Thymus (tissue), 11 donors: ENCODE data around the gene ARPC1A. TPM values are rescaled to one million over a fixed set of nuclear protein-coding genes. Genes with fewer than 3 reads are reported as not detected.
"Not testable (repeated sequence)": the region's sequence is repeated elsewhere in the genome, so short reads cannot be mapped to it uniquely, and the experiment has no call there.

Experiments used
- DNase-seq, 9 donors: peaks; one replicate each; pipeline ENCODE4 v3.0.0-alpha.2; 2013; ENCODE audit warnings: low spot score in 9 of 9, low read depth in 6 of 9, missing footprints in 1 of 9
- H3K27ac ChIP-seq, 2 donors: one replicate each; pipeline ENCODE4 v1.5.1; 2013; ENCODE audit warnings: control low read depth in 1 of 2, low read depth in 1 of 2, low read length in 1 of 2, mild to moderate bottlenecking in 1 of 2, moderate library complexity in 1 of 2
- H3K27me3 ChIP-seq, 2 donors: one replicate each; pipeline ENCODE4 v1.5.1; 2013; ENCODE audit warnings: low read length in 1 of 2; ENCODE audit not compliant: control insufficient read depth in 2 of 2, insufficient read depth in 1 of 2
- H3K36me3 ChIP-seq, 2 donors: one replicate each; pipeline ENCODE4 v1.5.1; 2013; ENCODE audit warnings: low read length in 1 of 2, mild to moderate bottlenecking in 1 of 2, moderate library complexity in 1 of 2; ENCODE audit not compliant: control insufficient read depth in 2 of 2, insufficient read depth in 2 of 2
- H3K4me1 ChIP-seq, 2 donors: one replicate each; pipeline ENCODE4 v1.5.1; 2013; ENCODE audit warnings: low read length in 2 of 2; ENCODE audit not compliant: control insufficient read depth in 2 of 2, insufficient read depth in 2 of 2
- H3K4me3 ChIP-seq, 2 donors: one replicate each; pipeline ENCODE4 v1.5.1; 2013; ENCODE audit warnings: low read length in 2 of 2, control low read depth in 1 of 2, mild to moderate bottlenecking in 1 of 2
- H3K9me3 ChIP-seq, 2 donors: one replicate each; pipeline ENCODE4 v1.5.1; 2013; ENCODE audit warnings: low read length in 1 of 2, mild to moderate bottlenecking in 1 of 2; ENCODE audit not compliant: control insufficient read depth in 2 of 2, insufficient read depth in 1 of 2
- WGBS: extraction: QIAGEN DNeasy Blood & Tissue Kit; methylation state at CpG from one replicate; pipeline ENCODE4 v1.1.7; 2013; 5-methylcytosine and 5-hydroxymethylcytosine counted together
- polyA plus RNA-seq: library from polyadenylated mRNA; stranded (reverse); fragments of 200-250 nt; gene quantifications from one replicate; pipeline ENCODE4 v1.2.3, GENCODE V29; 2013
- total RNA-seq: library from RNA; stranded (reverse); fragments of 120-200 nt; gene quantifications from one replicate; pipeline ENCODE4 v1.2.4, GENCODE V29; 2013
- donor health status: healthy.

The ARPC1A gene
- total and polyA plus RNA-seq, 2 donors = 39.9 to 149 TPM

DNA sequence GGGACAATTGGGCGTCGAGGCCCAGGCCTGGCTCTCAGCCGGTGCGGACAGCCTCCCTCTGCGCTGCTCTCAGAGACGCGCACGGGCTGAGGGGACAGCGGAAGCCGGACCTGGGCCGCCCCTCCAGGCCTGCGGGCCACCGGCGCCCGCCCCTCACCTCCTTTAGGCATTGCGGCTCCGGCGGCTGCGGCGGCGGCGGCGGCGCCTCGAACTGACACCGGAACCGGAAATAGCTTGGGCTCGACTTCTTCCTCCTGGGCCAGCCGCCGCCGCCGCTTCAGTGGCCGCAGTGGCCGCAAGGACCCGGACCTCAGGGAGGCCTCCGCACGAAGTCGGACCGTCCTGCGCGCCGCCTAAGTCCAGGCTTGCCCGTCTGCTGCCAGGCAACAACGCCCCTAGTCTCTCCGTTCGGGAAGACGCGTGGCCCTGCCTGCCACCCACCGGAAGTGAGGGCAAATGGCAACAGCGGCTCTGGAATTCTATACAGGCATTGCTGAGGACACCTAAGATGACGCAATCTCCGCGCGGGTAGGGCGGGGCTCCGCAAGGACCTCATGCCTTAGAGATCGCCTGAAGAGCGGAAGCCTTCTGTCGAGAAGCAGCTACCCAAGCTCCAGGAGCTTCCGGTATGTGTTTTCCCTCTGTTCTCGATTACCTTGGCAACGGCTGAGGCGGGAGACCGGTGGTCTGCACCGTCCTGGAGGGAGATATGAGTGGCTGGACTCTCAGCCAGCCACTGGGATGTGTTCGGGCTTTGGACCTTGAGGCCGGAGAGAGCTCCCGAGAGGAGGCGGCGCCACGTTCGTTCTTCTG lies 82.9 kb downstream of the ARPC1A start, which contains the start of the genes BUD31 and PDAP1:
BUD31 (plus strand) TSS at position 591 of the 813 bp plus-strand sequence. CDS start 2,124 bp downstream, outside the sequence.
PDAP1 (minus strand) TSS at position 219 of the 813 bp plus-strand sequence; CDS start at position 170, 49 bp downstream.
- peak within 1 kb of the TSS; percentile 94 for H3K27ac ChIP-seq
- peak; percentile 95 to 100 (median 99) for DNase-seq
- H3K4me1 ChIP-seq = peaks cover 20 to 25% of the 10 kb centered on the region in 2 donors
- H3K27me3 ChIP-seq = no peaks in the 10 kb centered on the region
- H3K9me3 ChIP-seq = no peaks in the 10 kb centered on the region
- under 1% methylated on average over 72 of the region's 72 CpGs for WGBS
- H3K36me3 ChIP-seq = peaks cover 27 to 45% of the 10 kb centered on the region in 2 donors
- H3K4me3 ChIP-seq = peak within 1 kb of the TSS; percentile 66 to 99

DNA sequence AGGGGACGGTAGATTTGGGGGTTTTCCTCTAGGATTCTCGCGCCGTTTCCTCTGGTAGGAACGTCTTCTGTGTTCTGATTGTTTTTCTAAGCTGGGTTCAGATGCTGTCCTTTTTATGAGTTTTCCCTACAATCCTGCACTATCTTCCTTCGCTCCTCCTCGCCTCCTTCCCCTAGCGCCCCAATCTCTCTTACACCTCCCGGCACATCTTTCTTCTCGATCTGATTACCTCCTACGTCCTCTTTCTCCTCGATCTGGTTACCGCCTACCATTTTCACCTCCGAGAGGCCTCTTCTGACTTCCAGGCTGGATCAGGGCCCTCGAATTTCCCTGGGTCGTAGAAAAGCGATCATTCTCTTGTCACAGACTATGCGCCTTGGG lies 83.5 kb downstream of the ARPC1A start:
- H3K4me3 ChIP-seq = peak overlapping the region; percentile 66 to 99
- peaks cover 20 to 25% of the 10 kb centered on the region in 2 donors for H3K4me1 ChIP-seq
- H3K9me3 ChIP-seq = no peaks in the 10 kb centered on the region
- peak overlapping the region; percentile 84 to 94 for H3K27ac ChIP-seq
- H3K27me3 ChIP-seq = no peaks in the 10 kb centered on the region
- peaks cover 25 to 45% of the 10 kb centered on the region in 2 donors for H3K36me3 ChIP-seq
- WGBS = under 1% methylated on average over 18 of the region's 18 CpGs
- peak in 1 of 9 donors; percentile 14 for DNase-seq

DNA sequence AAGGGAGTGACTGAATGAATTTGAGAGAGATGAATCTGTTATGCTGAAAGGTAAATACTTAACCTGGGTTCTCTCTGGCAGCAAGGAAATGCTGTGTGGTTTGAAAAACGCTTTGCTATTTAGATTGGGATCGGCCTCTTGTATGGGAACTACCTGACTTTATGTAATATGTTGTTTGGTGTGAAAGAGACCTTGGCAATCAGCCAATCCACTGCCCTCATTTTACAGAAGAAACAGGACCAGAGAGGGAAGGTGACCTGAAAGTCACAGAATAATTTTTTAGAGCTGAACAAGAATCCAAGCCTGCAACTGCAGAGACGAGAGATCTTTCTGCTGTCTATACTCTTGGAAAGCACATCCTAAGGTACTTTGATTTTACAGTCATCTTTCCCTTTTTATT lies 84.1 kb downstream of the ARPC1A start:
- peaks cover 25 to 46% of the 10 kb centered on the region in 2 donors for H3K36me3 ChIP-seq
- DNase-seq = no peak
- peak overlapping the region; percentile 66 to 99 for H3K4me3 ChIP-seq

DNA sequence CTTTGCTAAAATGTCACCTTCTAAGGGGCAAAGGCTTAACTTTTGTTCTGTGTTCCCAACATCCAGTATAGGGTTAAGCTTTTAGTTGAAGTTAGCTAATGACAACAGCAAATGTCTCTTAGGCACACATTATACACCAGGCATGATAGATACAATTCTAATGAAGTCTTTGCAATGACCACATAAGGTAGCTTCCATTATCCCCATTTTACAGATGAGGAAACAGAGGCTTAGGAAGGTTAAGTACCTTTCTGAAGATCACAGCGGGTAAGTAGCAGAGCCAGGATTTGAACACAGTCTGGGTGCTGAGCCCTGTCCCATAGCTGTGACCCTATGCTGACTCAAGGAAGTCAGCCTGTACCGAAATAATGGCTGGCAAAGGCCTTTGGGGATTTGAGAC lies 84.9 kb downstream of the ARPC1A start:
- peaks cover 32 to 51% of the 10 kb centered on the region in 2 donors for H3K36me3 ChIP-seq
- H3K27ac ChIP-seq = no peak overlapping the region
- no peak for DNase-seq
- H3K4me1 ChIP-seq = peaks cover 20 to 25% of the 10 kb centered on the region in 2 donors
- 96% methylated on average over 2 of the region's 2 CpGs for WGBS
- H3K9me3 ChIP-seq = no peaks in the 10 kb centered on the region
- no peak overlapping the region for H3K4me3 ChIP-seq
- no peaks in the 10 kb centered on the region for H3K27me3 ChIP-seq

More for the DNA sequence above, 84.1 kb downstream of the ARPC1A start:
- Histone ChIP-seq H3K27me3 (no peaks in the 10 kb centered on the region), H3K4me1 (peaks cover 20 to 25% of the 10 kb centered on the region in 2 donors), H3K27ac (peak overlapping the region in 1 of 2 donors; percentile 84), H3K9me3 (no peaks in the 10 kb centered on the region)
- WGBS = 47% methylated on average over 3 of the region's 3 CpGs

DNA sequence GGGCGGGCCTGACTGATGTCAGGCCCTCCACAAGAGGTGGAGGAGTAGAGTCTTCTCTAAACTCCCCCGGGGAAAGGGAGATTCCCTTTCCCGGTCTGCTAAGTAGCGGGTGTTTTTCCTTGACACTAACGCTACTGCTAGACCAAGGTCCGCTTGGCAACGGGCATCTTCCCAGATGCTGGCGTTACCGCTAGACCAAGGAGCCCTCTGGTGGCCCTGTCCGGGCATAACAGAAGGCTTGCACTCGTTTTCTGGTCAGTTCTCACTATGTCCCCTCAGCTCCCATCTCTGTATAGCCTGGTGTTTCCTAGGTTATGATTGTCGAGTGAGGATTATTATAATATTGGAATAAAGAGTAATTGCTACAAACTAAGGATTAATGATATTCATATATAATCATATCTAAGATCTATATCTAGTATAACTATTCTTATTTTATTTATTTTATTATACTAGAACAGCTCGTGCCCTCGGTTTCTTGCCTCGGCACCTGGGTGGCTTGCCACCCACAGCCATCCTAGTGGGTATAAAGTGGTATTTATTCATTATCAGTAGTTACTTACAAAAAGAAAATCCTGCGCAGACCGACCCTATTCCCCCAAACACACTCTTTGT lies 89.9 kb downstream of the ARPC1A start:
- H3K27ac ChIP-seq, H3K4me1 ChIP-seq, H3K27me3 ChIP-seq, H3K4me3 ChIP-seq, DNase-seq, H3K9me3 ChIP-seq: not testable (repeated sequence)
- WGBS = 94% methylated on average over 17 of the region's 17 CpGs
- H3K36me3 ChIP-seq = peaks cover 80 to 94% of the 10 kb centered on the region in 2 donors

Other genes with a start within 250 kb of the ARPC1A start
- gene SMURF1, start 181.8 kb upstream of the ARPC1A start, total RNA-seq = 6.8 TPM
- gene SMURF1, start 181.8 kb upstream of the ARPC1A start, polyA plus RNA-seq = 6.2 TPM
- gene KPNA7, start 117.8 kb upstream of the ARPC1A start, total RNA-seq = not detected
- gene KPNA7, start 117.8 kb upstream of the ARPC1A start, polyA plus RNA-seq = 0.14 TPM
- gene MYH16, start 53.1 kb upstream of the ARPC1A start, total RNA-seq = 0.05 TPM
- 0.09 TPM for gene MYH16, start 53.1 kb upstream of the ARPC1A start, polyA plus RNA-seq
- 186 TPM for gene ARPC1B, start 48.8 kb downstream of the ARPC1A start, total RNA-seq
- gene ARPC1B, start 48.8 kb downstream of the ARPC1A start, polyA plus RNA-seq = 204 TPM
- 73.6 TPM for gene PDAP1, start 82.7 kb downstream of the ARPC1A start, total RNA-seq
- gene PDAP1, start 82.7 kb downstream of the ARPC1A start, polyA plus RNA-seq = 120 TPM
- 102 TPM for gene BUD31, start 83.1 kb downstream of the ARPC1A start, total RNA-seq
- 123 TPM for gene BUD31, start 83.1 kb downstream of the ARPC1A start, polyA plus RNA-seq
- 2.8 TPM for gene PTCD1, start 112.9 kb downstream of the ARPC1A start, total RNA-seq
- gene PTCD1, start 112.9 kb downstream of the ARPC1A start, polyA plus RNA-seq = 2.8 TPM
- 19.0 TPM for gene CPSF4, start 113.0 kb downstream of the ARPC1A start, total RNA-seq
- 51.1 TPM for gene CPSF4, start 113.0 kb downstream of the ARPC1A start, polyA plus RNA-seq
- gene ATP5MF, start 140.3 kb downstream of the ARPC1A start, total RNA-seq = 533 TPM
- gene ATP5MF, start 140.3 kb downstream of the ARPC1A start, polyA plus RNA-seq = 896 TPM
- gene ZNF789, start 147.0 kb downstream of the ARPC1A start, total RNA-seq = 10.3 TPM
- 23.0 TPM for gene ZNF789, start 147.0 kb downstream of the ARPC1A start, polyA plus RNA-seq
- gene ZNF394, start 174.4 kb downstream of the ARPC1A start, total RNA-seq = 26.1 TPM
- 41.3 TPM for gene ZNF394, start 174.4 kb downstream of the ARPC1A start, polyA plus RNA-seq
- 11.0 TPM for gene ZKSCAN5, start 178.8 kb downstream of the ARPC1A start, total RNA-seq
- gene ZKSCAN5, start 178.8 kb downstream of the ARPC1A start, polyA plus RNA-seq = 5.7 TPM
- 7.6 TPM for gene FAM200A, start 226.2 kb downstream of the ARPC1A start, total RNA-seq
- 11.2 TPM for gene FAM200A, start 226.2 kb downstream of the ARPC1A start, polyA plus RNA-seq
- gene ZNF655, start 232.7 kb downstream of the ARPC1A start, total RNA-seq = 58.9 TPM
- gene ZNF655, start 232.7 kb downstream of the ARPC1A start, polyA plus RNA-seq = 117 TPM